KOPT-K1 (cell line): Measurements from ENCODE around the gene RTN4IP1.

Source experiments
- H3K27ac ChIP-seq: fragments of 200-600 bp; sonication (generic); 2 replicates; pipeline ENCODE4 v1.5.1; 2016; ENCODE audit warnings: antibody characterized with exemption, mild to moderate bottlenecking, low read depth, low read length; ENCODE audit not compliant: poor library complexity, severe bottlenecking
- H3K36me3 ChIP-seq: fragments of 200-600 bp; sonication (generic); 2 replicates; pipeline ENCODE4 v1.5.1; 2017; ENCODE audit warnings: antibody characterized with exemption, mild to moderate bottlenecking, low read length, moderate library complexity; ENCODE audit not compliant: insufficient read depth
- H3K9me3 ChIP-seq: fragments of 200-600 bp; sonication (generic); 2 replicates; pipeline ENCODE4 v1.5.1; 2017; ENCODE audit warnings: antibody characterized with exemption, low read length, mild to moderate bottlenecking; ENCODE audit not compliant: insufficient read depth, poor library complexity, severe bottlenecking

The RTN4IP1 gene

GRCh38 chr6:106534004-106534403 lies 95.3 kb downstream of the RTN4IP1 start:
- H3K27ac ChIP-seq, result peak overlapping the region; percentile 21
- H3K36me3 ChIP-seq, result peaks cover 95% of the 10 kb centered on the region
- H3K9me3 ChIP-seq, result no peaks in the 10 kb centered on the region

- H3K27ac ChIP-seq, result no peak overlapping the region
- H3K9me3 ChIP-seq, result no peaks in the 10 kb centered on the region
- peaks cover 97% of the 10 kb centered on the region for H3K36me3 ChIP-seq
Observed at GRCh38 chr6:106533054-106533453, 96.2 kb downstream of the RTN4IP1 start.

- Histone ChIP-seq H3K27ac (no peak overlapping the region), H3K36me3 (peaks cover 97% of the 10 kb centered on the region), H3K9me3 (no peaks in the 10 kb centered on the region)
Observed at GRCh38 chr6:106530502-106530901, 98.8 kb downstream of the RTN4IP1 start.

- no peak overlapping the region for H3K27ac ChIP-seq
- H3K9me3 ChIP-seq, result no peaks in the 10 kb centered on the region
- H3K36me3 ChIP-seq, result peaks cover 92% of the 10 kb centered on the region
Observed at GRCh38 chr6:106530026-106530425, 99.3 kb downstream of the RTN4IP1 start.

GRCh38 chr6:106529438-106529837 lies 99.9 kb downstream of the RTN4IP1 start:
- peaks cover 87% of the 10 kb centered on the region for H3K36me3 ChIP-seq
- H3K27ac ChIP-seq, result no peak overlapping the region

GRCh38 chr6:106528521-106528920 lies 100.8 kb downstream of the RTN4IP1 start:
- Histone ChIP-seq H3K36me3 (peaks cover 77% of the 10 kb centered on the region), H3K9me3 (no peaks in the 10 kb centered on the region), H3K27ac (no peak overlapping the region)

More at GRCh38 chr6:106529438-106529837, 99.9 kb downstream of the RTN4IP1 start:
- no peaks in the 10 kb centered on the region for H3K9me3 ChIP-seq

- Histone ChIP-seq H3K9me3 (no peaks in the 10 kb centered on the region), H3K27ac (no peak overlapping the region), H3K36me3 (peaks cover 72% of the 10 kb centered on the region)
Observed at GRCh38 chr6:106527979-106528378, 101.3 kb downstream of the RTN4IP1 start.

GRCh38 chr6:106527117-106527516 lies 102.2 kb downstream of the RTN4IP1 start:
- Histone ChIP-seq H3K9me3 (no peaks in the 10 kb centered on the region), H3K27ac (no peak overlapping the region), H3K36me3 (peaks cover 63% of the 10 kb centered on the region)

- Histone ChIP-seq H3K9me3 (no peaks in the 10 kb centered on the region), H3K27ac (peak overlapping the region; percentile 69), H3K36me3 (peaks cover 51% of the 10 kb centered on the region)
Observed at GRCh38 chr6:106525882-106526275, 103.4 kb downstream of the RTN4IP1 start.

- H3K27ac ChIP-seq, result peak overlapping the region; percentile 69
- no peaks in the 10 kb centered on the region for H3K9me3 ChIP-seq
- H3K36me3 ChIP-seq, result peaks cover 45% of the 10 kb centered on the region
Observed at GRCh38 chr6:106525107-106525881, 104.0 kb downstream of the RTN4IP1 start.

GRCh38 chr6:106522562-106523250 lies 106.6 kb downstream of the RTN4IP1 start:
- Histone ChIP-seq H3K9me3 (no peaks in the 10 kb centered on the region), H3K27ac (peak overlapping the region; percentile 99), H3K36me3 (peaks cover 19% of the 10 kb centered on the region)
